Activated naive CD8-positive, alpha-beta T cell treated with anti-CD3 and anti-CD28 coated beads, Interleukin-2, amount 10 ng/mL, durations not matched to agents 7 days and 5 days (primary cell): ENCODE measurements around the gene FEZF1. TPM values are rescaled to one million over a fixed set of nuclear protein-coding genes. Genes with fewer than 3 reads are reported as not detected.

Experiments used
- ATAC-seq: fragments of 150-1000 bp; cut with Tn5 transposase; one replicate; pipeline ENCODE4 v1.10.0; 2021; ENCODE audit warnings: low read depth, moderate library complexity
- POLR2A ChIA-PET: fragments of 350-600 bp; sonication (Branson Sonifier 250); formaldehyde crosslinking; loops from one replicate; lab custom pipeline; 2021; ENCODE audit warnings: antibody characterized with exemption; lab: Charles Lee
- DNase-seq: peaks from one replicate; pipeline ENCODE4 v3.0.0; 2021
- H3K27ac Mint-ChIP-seq: one replicate; pipeline ENCODE4 v1.8.0; 2022; ENCODE audit warnings: mild to moderate bottlenecking, mixed read lengths
- H3K27me3 Mint-ChIP-seq: one replicate; pipeline ENCODE4 v1.8.0; 2022; ENCODE audit warnings: mild to moderate bottlenecking, moderate library complexity, mixed read lengths
- H3K36me3 Mint-ChIP-seq: one replicate; pipeline ENCODE4 v1.8.0; 2021; ENCODE audit warnings: mild to moderate bottlenecking, mixed read lengths
- H3K4me1 Mint-ChIP-seq: one replicate; pipeline ENCODE4 v1.8.0; 2021; ENCODE audit warnings: mixed read lengths
- H3K4me3 Mint-ChIP-seq: one replicate; pipeline ENCODE4 v1.8.0; 2022; ENCODE audit warnings: mild to moderate bottlenecking, moderate library complexity, mixed read lengths
- H3K9me3 Mint-ChIP-seq: one replicate; pipeline ENCODE4 v1.8.0; 2021; ENCODE audit warnings: mixed read lengths
- total RNA-seq, 2 experiments: library from RNA; stranded (reverse); gene quantifications; one replicate each; pipeline ENCODE4 v1.2.3, GENCODE V29; 2021

The FEZF1 gene
- total RNA-seq, 2 experiments from 2014 or later: not detected

- POLR2A ChIA-PET: no interaction called here
- Mint-ChIP-seq H3K9me3 (peaks cover 1% of the 10 kb centered on the region), H3K36me3 (peaks cover 3% of the 10 kb centered on the region), H3K27me3 (peaks cover 80% of the 10 kb centered on the region), H3K4me1 (no peaks in the 10 kb centered on the region), H3K4me3 (no peak overlapping the region), H3K27ac (no peak overlapping the region)
- no peak for ATAC-seq
- no peak for DNase-seq
Measured at GRCh38 chr7:122314284-122314683, 9.7 kb upstream of the FEZF1 start.

DNA sequence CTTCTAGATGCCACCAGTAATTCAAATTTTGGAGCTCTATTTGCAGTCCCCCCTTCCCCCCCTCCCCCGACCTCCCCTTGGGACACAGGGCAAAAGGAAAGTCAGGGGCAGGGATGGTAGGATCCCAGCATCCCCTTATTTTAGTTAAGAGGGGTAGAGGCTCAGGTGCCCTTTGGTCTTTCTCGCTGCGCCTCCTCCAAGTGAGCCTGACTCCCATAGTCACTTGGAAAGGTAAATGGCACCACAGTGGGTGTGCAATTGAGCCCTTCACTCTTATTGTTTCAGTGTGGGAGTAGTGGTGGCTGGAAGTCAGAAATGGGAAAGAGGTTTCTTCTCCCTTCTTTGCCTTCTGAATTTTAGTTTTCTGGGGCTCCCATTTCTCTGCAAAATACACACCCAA lies 8.2 kb upstream of the FEZF1 start:
- peaks cover 1% of the 10 kb centered on the region for H3K9me3 Mint-ChIP-seq
- POLR2A ChIA-PET: no interaction called here
- no peak for DNase-seq
- ATAC-seq: no peak
- H3K4me1 Mint-ChIP-seq: no peaks in the 10 kb centered on the region
- no peak overlapping the region for H3K27ac Mint-ChIP-seq
- peaks cover 87% of the 10 kb centered on the region for H3K27me3 Mint-ChIP-seq
- H3K4me3 Mint-ChIP-seq: no peak overlapping the region
- H3K36me3 Mint-ChIP-seq: peaks cover 3% of the 10 kb centered on the region

GRCh38 chr7:122311734-122312450 lies 7.3 kb upstream of the FEZF1 start:
- Mint-ChIP-seq H3K9me3 (peaks cover 1% of the 10 kb centered on the region), H3K4me1 (no peaks in the 10 kb centered on the region), H3K27me3 (peaks cover 86% of the 10 kb centered on the region), H3K4me3 (no peak overlapping the region), H3K36me3 (peaks cover 3% of the 10 kb centered on the region), H3K27ac (no peak overlapping the region)
- ATAC-seq: no peak
- no peak for DNase-seq
- POLR2A ChIA-PET: no interaction called here

DNA sequence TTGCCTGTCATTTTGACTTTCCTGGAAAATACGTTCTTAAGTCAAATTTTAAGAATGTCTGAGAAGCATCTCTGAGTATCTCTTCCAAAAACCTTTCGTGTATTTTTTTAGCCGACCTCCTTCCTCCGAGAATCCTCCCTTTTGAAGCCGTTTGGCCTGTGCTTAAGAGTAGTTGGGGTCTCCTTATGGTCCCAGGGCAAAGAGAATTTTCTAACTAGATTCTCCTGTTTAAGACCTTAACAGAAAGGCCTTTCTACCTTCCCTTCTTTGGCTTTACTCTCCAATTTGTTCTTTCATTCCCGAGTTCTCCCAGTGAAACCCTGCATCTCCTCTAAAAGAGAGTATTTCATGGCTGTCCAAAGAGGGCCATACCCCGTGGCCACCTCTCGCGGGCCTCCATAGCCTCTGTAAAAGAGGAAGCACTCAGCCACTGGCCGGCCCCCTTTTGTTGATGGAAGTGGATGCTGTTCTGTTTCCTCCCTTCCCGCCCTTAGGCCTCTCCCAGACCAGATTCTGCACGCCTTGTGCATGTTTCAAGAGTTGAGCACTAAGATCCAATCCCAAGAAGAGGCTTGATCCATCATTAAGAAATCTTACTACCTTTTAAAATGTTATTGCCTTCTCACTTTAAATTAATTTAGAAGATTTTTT lies 6.6 kb upstream of the FEZF1 start:
- DNase-seq (no peak), ATAC-seq (no peak)
- peaks cover 83% of the 10 kb centered on the region for H3K27me3 Mint-ChIP-seq
- peaks cover 5% of the 10 kb centered on the region for H3K36me3 Mint-ChIP-seq
- no peaks in the 10 kb centered on the region for H3K4me1 Mint-ChIP-seq
- H3K4me3 Mint-ChIP-seq: no peak overlapping the region
- POLR2A ChIA-PET: no interaction called here
- H3K27ac Mint-ChIP-seq: no peak overlapping the region
- H3K9me3 Mint-ChIP-seq: peaks cover 1% of the 10 kb centered on the region

GRCh38 chr7:122310119-122311021 lies 5.8 kb upstream of the FEZF1 start:
- Mint-ChIP-seq H3K27ac (no peak overlapping the region), H3K9me3 (peaks cover 1% of the 10 kb centered on the region), H3K4me3 (no peak overlapping the region), H3K4me1 (no peaks in the 10 kb centered on the region), H3K27me3 (peaks cover 83% of the 10 kb centered on the region), H3K36me3 (peaks cover 5% of the 10 kb centered on the region)
- POLR2A ChIA-PET: no interaction called here
- no peak for ATAC-seq
- peak; percentile 28 for DNase-seq

GRCh38 chr7:122309421-122309820 lies 4.9 kb upstream of the FEZF1 start:
- Mint-ChIP-seq H3K27me3 (peaks cover 83% of the 10 kb centered on the region), H3K36me3 (peaks cover 5% of the 10 kb centered on the region), H3K9me3 (peaks cover 2% of the 10 kb centered on the region), H3K27ac (no peak overlapping the region), H3K4me3 (no peak overlapping the region), H3K4me1 (no peaks in the 10 kb centered on the region)
- DNase-seq: no peak
- no peak for ATAC-seq
- POLR2A ChIA-PET: no interaction called here

- Mint-ChIP-seq H3K9me3 (peaks cover 2% of the 10 kb centered on the region), H3K27ac (no peak overlapping the region), H3K4me1 (no peaks in the 10 kb centered on the region), H3K4me3 (no peak overlapping the region), H3K27me3 (peaks cover 87% of the 10 kb centered on the region), H3K36me3 (peaks cover 5% of the 10 kb centered on the region)
- ATAC-seq: no peak
- POLR2A ChIA-PET: no interaction called here
- DNase-seq: no peak
Measured at GRCh38 chr7:122307228-122307621, 2.7 kb upstream of the FEZF1 start.

DNA sequence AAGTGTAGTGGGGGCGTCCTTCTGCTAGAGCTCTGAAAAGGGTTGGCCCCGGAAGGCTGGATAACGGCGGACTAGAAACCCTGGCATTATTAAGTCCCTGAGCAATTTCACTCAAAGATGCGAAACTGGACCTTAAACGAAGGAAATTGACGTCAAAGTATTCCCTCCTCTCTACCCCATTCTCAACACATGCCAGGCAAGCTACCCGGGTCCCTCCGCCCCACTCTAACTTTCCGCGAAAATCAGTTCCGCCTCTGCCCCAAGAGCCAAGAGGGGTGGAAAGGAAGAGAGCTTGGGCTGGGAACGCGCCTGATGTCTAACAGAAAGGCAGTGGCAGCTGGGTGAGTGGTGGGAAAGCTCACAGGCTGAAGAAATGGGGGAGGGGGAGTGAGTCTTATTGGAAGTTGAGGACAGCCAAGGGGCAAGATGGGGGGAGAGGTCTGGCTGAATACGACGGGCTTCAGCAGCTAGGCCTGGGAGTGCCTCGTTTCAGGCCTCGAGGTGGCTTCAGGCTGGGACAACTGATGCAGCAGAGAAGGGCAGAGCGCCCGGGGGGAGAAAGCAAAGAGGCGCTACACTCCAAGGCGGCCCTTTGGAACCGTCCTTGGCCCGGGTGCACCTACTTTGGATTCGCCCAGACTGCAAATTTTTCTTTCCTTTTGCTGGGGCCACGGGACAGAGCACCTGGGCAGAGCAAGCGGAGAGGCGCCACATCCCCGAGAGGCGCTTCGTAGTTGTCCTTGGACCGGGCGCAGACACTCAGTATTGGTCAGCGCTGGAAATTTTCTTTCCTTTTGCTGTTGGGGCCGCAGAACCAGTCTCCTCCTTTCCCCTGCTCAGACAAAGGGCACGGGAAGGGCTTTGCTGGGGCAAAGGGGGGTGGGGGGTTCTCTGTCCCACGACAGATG lies 2.0 kb upstream of the FEZF1 start:
- Mint-ChIP-seq H3K9me3 (peaks cover 2% of the 10 kb centered on the region), H3K36me3 (peaks cover 5% of the 10 kb centered on the region), H3K4me1 (no peaks in the 10 kb centered on the region), H3K4me3 (no peak overlapping the region), H3K27ac (peak overlapping the region; percentile 20), H3K27me3 (peaks cover 87% of the 10 kb centered on the region)
- ATAC-seq (no peak), DNase-seq (no peak)
- POLR2A ChIA-PET: no interaction called here

- POLR2A ChIA-PET: no interaction called here
- DNase-seq (peak; percentile 34), ATAC-seq (no peak)
- H3K36me3 Mint-ChIP-seq: peaks cover 2% of the 10 kb centered on the region
- H3K27ac Mint-ChIP-seq: peak overlapping the region; percentile 42
- peak overlapping the region; percentile 25 for H3K4me3 Mint-ChIP-seq
- no peaks in the 10 kb centered on the region for H3K4me1 Mint-ChIP-seq
- H3K27me3 Mint-ChIP-seq: peaks cover 87% of the 10 kb centered on the region
- H3K9me3 Mint-ChIP-seq: peaks cover 2% of the 10 kb centered on the region
Measured at GRCh38 chr7:122305475-122306319, 1.1 kb upstream of the FEZF1 start.

- no peak for ATAC-seq
- H3K36me3 Mint-ChIP-seq: peaks cover 2% of the 10 kb centered on the region
- no peak overlapping the region for H3K27ac Mint-ChIP-seq
- POLR2A ChIA-PET: no interaction called here
- H3K27me3 Mint-ChIP-seq: peaks cover 87% of the 10 kb centered on the region
- H3K9me3 Mint-ChIP-seq: peaks cover 2% of the 10 kb centered on the region
- no peak overlapping the region for H3K4me3 Mint-ChIP-seq
- no peaks in the 10 kb centered on the region for H3K4me1 Mint-ChIP-seq
- peak; percentile 29 for DNase-seq
Measured at GRCh38 chr7:122304996-122305421, 459 bp upstream of the FEZF1 start.

GRCh38 chr7:122303531-122304318 lies 825 bp downstream of the FEZF1 start:
- ATAC-seq (no peak), DNase-seq (peak; percentile 25)
- Mint-ChIP-seq H3K27me3 (peaks cover 87% of the 10 kb centered on the region), H3K9me3 (peaks cover 3% of the 10 kb centered on the region), H3K36me3 (peaks cover 2% of the 10 kb centered on the region), H3K4me3 (no peak overlapping the region), H3K4me1 (no peaks in the 10 kb centered on the region), H3K27ac (peak overlapping the region; percentile 48)
- POLR2A ChIA-PET: no interaction called here
